ELR (cell line): ENCODE data around the gene LLCFC1.

Experiments
- DNase-seq: peaks from one replicate; pipeline ENCODE4 v3.0.0-alpha.2; 2015; ENCODE audit warnings: low read depth

The LLCFC1 gene

DNA sequence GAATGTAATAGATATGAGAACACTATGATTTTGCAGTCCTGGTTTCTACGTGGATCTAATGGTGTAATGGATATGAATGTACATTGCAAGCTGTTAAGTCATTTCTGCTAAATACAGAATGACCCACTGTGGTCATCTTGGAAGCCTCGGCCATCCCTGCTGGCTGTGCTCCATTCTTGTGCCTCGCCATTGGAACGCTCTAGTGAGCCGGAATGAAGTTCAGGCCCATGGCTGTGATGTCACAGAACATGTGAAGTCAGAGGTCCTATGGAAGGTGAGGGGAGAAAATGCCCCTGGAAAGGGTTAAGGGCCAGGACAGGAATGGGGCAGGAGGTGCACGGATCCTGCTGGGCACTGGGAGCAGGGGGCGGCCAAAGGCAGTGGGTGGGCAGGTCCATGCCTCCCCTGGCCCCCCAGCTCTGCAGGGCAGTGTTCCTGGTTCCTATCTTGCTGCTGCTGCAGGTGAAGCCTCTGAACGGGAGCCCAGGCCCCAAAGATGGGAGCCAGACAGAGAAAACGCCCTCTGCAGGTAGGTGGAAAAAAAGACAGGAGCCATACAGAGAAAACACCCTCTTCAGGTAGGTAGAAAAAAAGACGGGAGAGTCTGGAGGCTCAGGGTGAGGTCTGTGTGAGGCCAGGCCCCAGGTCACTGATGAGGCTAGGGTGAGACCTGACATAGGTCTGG is at the start of gene LLCFC1:
Gene LLCFC1, plus strand, starts transcription at position 259 of the 685 bp plus-strand sequence. Its CDS starts 138 bp downstream, at position 397.
- no peak for DNase-seq

DNA sequence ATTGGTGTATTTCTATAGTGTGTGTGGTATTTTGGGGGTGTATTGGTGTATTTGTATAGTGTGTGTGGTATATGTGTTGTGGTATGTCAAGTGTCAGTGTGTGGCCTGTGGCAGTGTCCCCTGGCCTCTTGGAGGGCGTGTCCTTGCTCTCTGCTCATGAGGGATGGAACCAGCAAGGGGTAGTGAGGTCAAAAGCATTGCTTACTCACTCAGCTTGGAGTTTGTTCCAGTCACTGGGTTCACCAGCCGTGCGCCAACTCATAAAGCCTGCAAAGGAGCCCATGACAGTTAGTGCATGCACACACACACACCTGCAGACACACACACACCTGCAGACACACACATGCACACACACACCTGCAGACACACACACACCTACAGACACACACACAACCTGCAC is 49.5 kb upstream of the LLCFC1 start:
- no peak for DNase-seq

DNA sequence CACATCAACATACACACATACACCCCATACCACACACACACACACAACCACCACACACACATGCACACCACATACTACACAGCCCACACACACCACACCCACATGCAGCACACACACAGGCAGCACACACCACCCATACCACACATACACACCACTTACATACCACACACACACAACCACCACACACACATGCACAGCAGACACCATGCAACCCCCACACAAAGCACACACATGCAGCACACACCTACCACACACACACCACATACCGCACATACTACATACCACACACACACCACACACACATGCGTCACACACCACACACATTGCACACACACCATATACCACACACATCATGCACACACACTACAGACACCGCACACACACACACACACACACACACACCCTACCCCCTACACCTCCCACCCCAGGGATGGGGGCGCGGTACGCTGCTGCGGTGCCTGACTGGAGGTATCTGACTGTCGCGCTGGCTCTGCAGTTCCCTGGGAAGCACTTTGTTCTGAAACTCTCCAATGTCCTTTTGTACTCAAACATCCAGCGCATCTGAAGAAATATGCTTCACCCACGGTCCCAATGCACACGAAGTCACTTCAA is 48.3 kb upstream of the LLCFC1 start:
- no peak for DNase-seq

DNA sequence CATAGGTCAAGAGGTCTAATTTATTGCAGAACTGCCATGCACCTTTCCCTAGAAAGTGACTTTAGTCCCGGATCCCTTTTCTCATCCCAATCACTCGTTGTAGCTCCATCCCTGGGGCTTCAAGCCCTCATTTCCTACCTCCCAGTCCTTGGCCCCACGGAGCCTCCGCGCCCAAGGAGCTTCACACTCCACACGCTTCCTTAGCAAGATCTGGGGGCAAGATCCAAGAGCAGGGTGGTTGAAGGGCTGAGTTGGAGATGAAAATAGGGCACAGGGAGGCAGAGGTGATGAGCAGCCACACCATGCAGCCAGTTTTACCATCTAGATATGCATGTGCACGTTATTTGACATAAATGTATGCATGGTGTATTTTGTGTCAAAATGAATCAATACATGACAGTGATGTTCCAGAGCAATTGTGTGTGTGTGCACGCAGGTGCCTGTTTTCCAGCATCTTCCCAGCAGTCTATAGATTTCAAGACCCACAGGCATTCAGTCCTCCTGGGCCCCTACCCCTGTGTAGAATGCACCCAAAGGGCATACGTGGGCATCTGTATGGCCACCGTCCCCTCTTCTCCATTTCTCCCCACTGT is 47.7 kb upstream of the LLCFC1 start:
- no peak for DNase-seq

DNA sequence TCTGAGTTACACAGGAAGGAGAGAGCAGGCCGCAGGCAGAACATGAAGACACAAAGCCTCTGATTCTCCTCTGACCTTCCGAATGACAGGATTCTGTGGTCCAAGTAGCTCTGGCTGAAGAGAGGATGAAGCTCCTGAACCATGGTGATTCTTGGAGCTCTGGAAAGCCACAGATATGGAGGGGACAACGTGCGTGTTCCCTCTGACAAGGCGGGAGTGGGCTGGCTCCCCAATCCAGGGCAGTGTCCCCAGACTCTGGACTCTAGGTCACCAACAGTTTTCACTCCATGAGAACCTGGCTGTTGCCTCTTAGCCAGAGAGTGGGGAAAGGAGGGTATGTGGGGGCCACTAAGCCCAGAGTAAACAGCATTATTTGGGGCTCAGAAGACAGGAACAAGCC is 46.3 kb upstream of the LLCFC1 start:
- DNase-seq, result no peak

DNA sequence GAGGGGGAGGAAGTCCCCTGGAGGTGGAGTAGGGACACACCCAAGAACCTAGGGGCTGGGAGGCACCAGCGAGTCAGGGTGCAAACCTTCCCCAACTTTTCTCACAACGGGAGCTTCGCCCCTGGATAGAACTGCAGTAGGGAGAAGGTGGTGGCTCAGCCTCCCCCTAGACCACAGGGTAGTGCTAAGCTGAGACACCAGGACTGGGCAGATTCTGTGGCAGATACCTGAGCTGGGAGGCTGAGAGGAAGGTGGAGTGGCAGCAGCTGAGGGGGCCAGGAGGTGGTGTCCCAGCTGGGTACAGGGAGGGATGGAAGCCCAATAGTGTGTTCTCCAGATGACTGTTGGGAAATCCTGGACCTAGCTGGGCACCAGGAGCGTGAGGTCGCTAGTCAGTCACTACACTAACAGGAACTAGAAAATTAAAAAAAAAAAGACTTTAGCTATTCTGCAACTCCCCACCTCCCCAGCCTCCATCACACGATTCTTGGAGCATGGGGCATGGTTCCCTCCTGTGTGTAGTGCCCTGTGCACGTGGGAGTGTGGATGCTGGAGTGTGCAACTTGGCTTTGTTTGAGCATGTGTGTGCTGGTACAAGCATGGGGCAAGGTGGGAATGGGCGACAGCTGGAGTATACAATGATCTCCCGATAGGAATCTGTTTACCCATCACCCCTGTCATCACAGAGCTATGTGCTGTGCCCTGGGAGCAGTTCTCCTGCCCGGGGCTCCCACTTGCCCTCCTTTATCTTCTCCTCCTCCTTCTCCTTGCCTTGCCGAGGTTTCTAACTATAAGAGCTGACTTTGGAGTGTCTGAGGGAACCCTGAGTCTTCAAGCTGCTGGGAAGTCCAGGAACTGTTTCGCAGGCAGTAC is 44.9 kb upstream of the LLCFC1 start:
- no peak for DNase-seq

DNA sequence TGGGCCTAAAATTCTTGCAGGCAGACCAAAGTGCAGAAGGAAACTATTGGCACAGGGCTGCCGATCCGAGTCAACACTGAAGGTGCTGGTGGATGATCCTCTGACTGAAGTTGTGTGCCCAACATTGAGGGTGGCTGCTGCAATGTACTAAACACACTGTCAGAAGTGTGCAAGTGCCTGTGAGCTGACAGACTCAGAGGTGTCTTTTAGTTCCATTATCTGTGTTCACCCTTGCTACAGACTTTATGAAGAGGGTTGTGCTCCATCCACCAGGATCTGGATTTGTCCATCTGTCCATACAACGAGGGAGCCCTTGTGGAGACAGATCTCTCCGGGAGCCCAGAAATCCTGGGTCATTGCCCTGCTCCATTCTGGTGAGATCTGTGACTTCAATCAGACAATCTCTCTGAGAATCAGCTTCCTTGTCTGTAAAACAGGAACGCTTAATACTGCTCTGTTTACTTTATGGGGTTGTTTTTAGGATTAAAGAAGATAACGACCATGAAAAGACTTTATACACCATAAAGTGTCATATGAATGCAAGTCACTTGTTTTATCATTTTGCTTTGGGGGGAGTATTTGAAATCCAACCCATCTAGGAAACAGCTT is 44.2 kb upstream of the LLCFC1 start:
- no peak for DNase-seq

DNA sequence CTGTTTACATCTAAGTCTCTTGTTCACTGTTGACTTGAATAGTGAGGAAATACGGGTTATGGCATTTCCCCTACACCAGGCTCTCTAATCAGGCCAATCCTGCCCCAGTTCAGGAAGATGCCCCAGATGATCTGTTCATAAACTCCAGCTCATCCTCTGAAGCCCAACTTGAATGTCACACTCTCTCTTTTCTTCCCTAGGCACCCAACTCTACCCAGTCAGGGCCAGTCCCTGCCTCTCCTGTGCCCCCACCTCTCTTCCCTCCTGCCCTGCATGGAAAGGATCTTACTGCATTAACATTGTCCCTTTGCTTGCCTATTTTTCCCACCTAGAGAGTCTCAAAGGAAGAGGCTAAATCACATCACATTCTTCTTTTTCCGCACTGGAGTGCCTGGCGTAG is 43.1 kb upstream of the LLCFC1 start:
- DNase-seq, result no peak

DNA sequence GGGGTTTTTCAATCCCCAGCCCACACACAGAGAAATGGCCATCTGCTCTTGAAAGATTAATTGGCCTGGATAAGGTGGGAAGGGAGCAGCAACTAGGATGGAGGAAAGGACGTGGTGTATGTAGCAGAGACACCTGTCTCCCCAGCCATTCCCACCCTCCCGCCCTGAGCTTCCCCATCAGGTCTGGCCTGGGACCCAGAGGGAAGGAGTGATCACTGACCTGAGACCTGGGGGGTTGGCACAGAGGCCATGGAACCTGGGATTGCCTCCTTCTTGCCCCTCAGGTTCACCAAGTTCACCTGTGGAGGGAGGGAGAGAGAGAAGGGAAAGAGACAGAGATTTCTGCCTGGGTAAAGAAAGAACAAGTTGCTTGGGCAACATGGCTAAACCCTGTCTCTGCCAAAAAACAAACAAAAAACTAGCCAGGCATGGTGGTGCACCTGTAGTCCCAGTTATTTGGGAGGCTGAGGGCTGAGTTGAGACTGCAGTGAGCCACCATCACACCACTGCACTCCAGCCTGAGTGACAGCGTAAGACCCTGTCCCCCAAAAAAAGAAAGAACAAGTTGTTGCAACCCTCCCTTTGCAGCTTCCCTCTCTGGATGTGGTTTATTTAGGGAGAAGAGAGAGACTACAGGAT is 42.4 kb upstream of the LLCFC1 start:
- DNase-seq, result no peak

DNA sequence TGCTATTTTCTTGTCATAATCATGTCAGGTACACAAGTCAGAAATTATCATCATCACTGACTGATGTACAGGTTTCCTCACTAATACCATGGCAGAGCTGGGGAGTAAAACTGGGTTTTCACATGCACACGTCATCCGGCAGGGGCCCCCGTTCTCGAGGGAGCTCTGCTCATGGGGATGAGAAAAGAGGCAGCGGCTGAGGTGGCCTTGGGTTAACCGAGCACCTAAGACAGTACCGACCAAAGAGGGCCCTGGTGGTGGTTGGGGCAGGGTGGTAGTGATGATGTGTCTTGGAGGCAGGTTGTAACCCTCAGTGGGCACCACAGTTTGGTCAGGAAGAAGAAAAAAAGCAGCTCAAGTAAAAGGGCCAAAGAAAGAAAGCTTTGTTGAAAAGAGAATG is 41.6 kb upstream of the LLCFC1 start:
- no peak for DNase-seq

DNA sequence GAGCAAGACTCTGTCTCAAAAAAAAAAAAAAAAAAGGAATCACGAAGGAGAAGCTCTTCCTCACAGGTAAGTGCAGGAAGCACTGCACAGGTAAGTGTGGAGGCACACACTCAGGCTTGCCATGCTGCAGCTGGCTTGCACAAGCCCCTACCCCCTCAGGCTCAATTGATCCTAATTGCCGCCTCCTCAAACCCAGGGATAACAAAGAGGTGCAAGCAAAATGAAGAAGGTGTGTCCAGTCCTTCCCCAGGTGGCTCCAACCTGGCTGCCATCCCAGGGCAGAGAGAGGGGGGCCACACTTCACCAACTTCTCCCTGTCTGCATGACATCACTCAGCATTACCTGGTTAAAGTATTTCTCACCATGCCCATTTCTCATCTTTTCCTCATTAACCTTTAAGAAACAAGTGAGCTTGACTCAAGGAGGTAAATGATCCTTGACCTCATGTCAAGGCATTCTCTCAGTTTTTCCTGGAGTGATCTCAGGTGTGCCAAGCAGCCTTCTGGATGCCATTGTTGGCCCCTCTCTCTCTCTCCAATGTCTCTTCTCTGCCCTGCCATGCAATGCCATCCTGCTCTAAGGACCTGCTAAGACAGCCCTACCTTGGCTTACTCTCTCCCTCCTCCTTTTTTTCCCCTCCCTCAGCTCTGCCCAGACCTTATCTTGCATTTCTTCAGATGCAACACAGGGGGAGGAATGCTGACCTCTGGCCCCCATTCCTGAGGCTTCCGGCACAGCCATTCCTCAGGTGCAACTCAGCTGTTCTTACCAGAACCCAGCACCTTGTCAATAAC is 40.7 kb upstream of the LLCFC1 start:
- no peak for DNase-seq

DNA sequence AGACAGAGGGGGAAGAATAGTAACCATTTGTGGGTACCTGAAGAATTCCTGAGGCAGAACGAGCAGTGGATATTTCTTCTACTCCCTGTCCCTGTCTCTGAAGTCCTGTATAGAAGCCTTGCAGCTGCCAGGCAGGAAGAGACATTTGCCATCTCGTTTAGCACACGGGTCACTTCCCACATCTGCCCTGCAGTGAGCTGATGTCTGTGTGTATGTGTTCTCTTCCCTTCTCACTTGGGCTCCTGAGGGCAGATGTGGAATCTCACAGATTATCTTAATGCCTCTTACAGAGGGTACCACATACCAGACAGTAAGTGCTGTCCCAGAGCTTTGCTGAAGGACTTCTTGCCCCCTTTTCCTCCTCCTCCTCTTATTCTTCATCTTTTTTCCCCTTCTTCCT is 39.6 kb upstream of the LLCFC1 start:
- DNase-seq, result no peak

DNA sequence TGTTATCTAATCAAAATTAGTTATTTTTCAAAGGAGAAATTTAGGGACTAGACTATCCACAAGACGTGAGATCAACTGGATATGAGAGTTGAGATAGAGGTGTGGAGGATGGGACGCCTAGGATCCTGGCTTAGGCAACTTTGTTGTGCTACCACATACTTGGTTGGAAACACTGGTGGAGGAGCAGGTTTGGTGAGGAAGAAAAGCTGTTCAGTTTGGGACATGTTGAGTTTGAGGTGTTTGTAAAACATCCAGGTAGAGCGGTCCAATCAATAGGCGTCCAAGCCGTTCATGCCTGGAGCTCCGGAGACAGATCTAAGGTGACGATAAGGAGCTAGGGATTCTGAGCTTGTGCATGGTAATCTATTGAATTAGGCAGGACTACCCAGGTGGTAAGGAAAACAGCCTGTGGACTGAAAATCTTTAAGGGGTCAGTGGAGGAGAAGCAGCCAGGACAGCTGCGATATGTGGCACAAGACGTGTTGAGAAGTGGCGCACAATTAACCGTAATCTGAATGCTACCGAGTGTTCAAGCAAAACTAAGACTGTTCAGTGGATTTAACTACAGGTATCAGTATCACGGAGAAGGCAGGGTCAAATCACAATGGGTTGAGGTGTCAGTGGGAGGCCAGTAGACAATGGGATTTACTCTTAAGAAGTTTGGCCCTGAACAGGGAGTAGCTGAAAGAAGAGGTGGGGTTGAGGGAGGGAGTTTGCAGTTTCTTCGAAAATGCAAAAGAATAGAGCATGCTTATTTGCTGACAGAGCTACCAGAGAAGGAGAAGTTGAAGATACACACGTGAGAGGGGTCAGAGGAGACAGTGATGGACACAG is 37.6 kb upstream of the LLCFC1 start:
- no peak for DNase-seq

DNA sequence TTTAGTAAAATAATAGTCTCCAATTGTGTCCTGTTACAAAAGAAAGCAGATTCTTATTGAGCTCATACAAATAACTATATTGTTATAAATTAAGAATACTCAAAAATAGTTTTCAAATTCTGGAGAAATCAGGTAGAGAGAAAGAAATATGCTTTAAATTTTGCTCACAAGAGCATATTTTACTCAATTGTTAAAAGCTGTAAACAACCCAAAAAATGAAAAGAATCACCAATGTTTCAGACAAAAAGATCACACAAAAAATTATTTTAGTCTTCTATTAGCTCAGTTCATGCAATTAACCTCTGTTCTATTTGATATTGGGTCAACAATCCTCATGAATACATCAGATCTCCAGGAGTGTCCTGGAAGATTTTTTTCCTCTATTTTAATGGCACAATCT is 35.2 kb upstream of the LLCFC1 start:
- DNase-seq, result no peak

DNA sequence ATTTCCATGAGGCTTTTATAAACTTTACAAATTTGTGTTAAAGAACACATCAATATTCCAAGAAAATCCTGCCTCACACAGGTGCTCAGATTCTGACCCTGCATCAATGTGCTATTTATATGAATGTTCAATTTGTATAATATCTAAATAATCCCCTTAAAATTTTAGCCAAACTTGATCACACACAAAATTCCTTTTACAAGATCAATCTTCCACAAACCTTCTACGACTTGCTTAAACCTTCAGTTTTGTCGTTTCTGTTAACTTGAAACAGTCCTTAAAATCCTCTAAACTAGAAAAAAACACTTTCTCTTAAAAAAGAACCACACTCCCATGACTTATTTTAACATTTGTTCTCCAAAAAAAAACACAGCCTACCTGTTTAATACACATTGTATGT is 33.5 kb upstream of the LLCFC1 start:
- no peak for DNase-seq

DNA sequence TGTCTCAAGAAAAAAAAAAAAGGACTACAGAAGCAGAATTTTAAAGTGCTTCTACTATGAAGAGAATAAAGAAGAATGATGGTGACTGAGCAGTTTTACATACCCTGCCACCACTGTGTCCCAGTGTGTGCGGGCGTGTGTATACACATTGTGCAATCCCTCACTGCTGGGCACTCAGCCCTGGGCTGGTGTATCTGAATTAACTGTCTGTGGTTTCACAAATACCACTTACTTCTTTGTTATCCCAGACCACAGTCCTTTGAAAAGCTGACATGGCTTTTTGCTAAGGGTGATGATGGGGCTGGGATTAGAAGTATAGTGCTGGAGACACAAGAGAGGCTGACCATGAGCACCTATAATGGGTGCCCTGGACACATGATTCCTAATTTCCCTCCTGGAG is 32.6 kb upstream of the LLCFC1 start:
- DNase-seq, result no peak

DNA sequence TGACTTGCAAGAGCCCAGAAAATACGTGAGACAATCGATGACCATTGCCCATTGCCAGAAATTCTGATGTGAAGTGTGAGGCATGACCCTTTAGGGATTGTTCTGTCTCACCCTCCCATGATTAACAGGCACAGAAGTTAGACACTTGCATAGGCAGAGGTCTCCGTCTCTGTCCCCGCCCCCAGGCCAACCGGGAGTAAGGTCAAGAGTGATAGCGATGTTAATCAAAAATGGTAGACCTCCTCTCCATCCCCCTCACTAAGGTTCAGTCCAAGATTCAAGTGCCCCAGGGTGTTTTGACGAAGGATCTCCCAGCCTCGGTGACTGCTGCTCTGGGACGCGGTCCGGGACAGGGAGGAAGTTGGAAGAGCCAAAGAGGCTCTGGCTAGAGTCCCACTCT is 31.0 kb upstream of the LLCFC1 start:
- no peak for DNase-seq

DNA sequence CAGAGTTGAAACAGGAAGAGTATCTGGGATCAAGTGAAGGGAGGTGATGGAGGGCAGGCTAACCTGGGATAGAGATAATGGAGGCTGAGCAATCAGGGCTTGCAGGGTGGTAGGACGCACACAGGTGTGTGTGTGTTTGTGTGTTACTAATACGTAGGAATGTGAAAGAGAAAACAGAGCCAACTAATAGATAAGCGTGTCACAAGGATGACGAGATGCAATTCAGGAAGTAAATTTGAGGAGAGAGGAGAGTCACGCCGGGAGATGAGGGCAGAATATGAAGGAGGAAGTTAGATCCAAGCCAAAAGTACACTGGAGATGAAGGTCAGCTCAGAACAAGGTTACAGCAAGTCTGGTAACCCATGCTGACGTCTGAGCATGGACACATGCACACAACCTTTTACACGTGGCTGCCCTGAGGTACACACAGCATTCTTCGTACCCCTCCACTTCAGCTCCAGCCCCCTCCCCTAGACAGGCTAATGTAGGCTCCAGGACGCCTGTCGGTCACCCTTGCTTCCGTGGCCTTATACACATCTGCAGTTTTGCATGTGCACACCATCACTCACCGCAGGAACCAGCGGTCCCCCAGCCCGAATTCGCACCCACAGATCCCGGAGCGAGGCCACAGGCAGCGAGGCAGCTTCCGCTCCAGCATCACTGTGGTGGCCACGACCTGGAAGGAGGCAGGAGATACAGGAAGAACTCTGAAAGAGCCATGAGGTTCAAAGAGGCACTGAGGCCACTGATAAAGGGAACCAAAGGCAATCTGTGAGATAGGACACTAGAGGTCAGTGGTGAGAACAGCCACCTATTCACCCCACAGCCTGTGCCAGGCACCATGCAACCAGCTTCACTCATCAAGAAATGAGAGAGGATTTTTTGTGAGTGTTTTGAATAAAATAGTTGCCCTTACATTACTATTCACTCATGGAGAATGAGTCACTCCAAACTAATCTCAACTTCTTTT is 30.1 kb upstream of the LLCFC1 start:
- peak; percentile 2 for DNase-seq

DNA sequence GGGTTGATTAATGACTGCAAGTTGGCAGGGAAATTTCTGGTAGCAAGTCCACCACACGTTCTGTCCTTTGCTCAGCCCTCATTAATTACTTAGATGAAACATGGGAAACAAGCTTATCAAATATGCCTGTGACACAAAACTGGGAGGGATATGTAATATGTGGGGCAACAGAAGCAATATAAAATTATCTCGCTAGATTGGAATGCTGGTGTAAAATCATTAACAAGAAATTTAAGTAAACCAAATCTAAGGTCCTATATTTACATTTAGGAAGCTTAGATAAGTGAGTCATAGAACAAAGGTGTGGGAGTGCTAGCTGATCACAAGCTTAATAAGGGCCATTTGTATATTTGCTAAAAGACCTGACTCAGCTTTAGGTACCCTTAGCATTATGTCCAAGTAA is 29.3 kb upstream of the LLCFC1 start:
- no peak for DNase-seq
